ENCODE data around the gene RPS6KA2.
"Not testable (repeated sequence)": the region's sequence is repeated elsewhere in the genome, so short reads cannot be mapped to it uniquely, and the experiment has no call there.

RPS6KA2 gene

GRCh38 chr6:166395778-166396177 is 231.3 kb downstream of the RPS6KA2 start:
- no peak for DNase-seq (ENCODE audit: low read depth in 2 of 2)

GRCh38 chr6:166395351-166395750 is 231.7 kb downstream of the RPS6KA2 start:
- no peak for DNase-seq (ENCODE audit: low read depth in 2 of 2)

- DNase-seq (ENCODE audit: low read depth in 2 of 2) = no peak
These were observed 232.8 kb downstream of the RPS6KA2 start for GRCh38 chr6:166394036-166394892.

- no peak for DNase-seq (ENCODE audit: low read depth in 2 of 2)
These were observed 233.6 kb downstream of the RPS6KA2 start for GRCh38 chr6:166393535-166393823.

- DNase-seq (ENCODE audit: low read depth in 2 of 2) = not testable (repeated sequence)
These were observed 234.1 kb downstream of the RPS6KA2 start for GRCh38 chr6:166392755-166393534.

GRCh38 chr6:166389119-166389518 is 237.9 kb downstream of the RPS6KA2 start:
- no peak for DNase-seq (ENCODE audit: low read depth in 2 of 2)

- no peak for DNase-seq (ENCODE audit: low read depth in 2 of 2)
These were observed 238.6 kb downstream of the RPS6KA2 start for GRCh38 chr6:166388290-166389004.

- DNase-seq (ENCODE audit: low read depth in 2 of 2) = no peak
These were observed 239.3 kb downstream of the RPS6KA2 start for GRCh38 chr6:166387642-166388289.

- DNase-seq (ENCODE audit: low read depth in 2 of 2) = not testable (repeated sequence)
These were observed 240.0 kb downstream of the RPS6KA2 start for GRCh38 chr6:166387098-166387497.

GRCh38 chr6:166386111-166386510 is 240.9 kb downstream of the RPS6KA2 start:
- DNase-seq (ENCODE audit: low read depth in 2 of 2) = no peak

GRCh38 chr6:166383802-166384363 is 243.2 kb downstream of the RPS6KA2 start:
- not testable (repeated sequence) for DNase-seq (ENCODE audit: low read depth in 2 of 2)

GRCh38 chr6:166382933-166383801 is 243.9 kb downstream of the RPS6KA2 start, which contains the start of gene MPC1:
Gene MPC1, minus strand, starts transcription at chr6:166382940. Its CDS starts 64 bp downstream, at chr6:166382876.
- peak; percentile 87 to 88 for DNase-seq (ENCODE audit: low read depth in 2 of 2)

GRCh38 chr6:166382500-166382932 is 244.5 kb downstream of the RPS6KA2 start:
- DNase-seq (ENCODE audit: low read depth in 2 of 2) = no peak

GRCh38 chr6:166381733-166382499 is 245.1 kb downstream of the RPS6KA2 start:
- DNase-seq (ENCODE audit: low read depth in 2 of 2) = no peak

GRCh38 chr6:166381381-166381732 is 245.7 kb downstream of the RPS6KA2 start:
- DNase-seq (ENCODE audit: low read depth in 2 of 2) = no peak

- no peak for DNase-seq (ENCODE audit: low read depth in 2 of 2)
These were observed 247.3 kb downstream of the RPS6KA2 start for GRCh38 chr6:166379800-166380199.

GRCh38 chr6:166379103-166379586 is 247.9 kb downstream of the RPS6KA2 start:
- no peak for DNase-seq (ENCODE audit: low read depth in 2 of 2)

- no peak for DNase-seq (ENCODE audit: low read depth in 2 of 2)
These were observed 249.3 kb downstream of the RPS6KA2 start for GRCh38 chr6:166377721-166378120.

GRCh38 chr6:166375013-166375412 is 252.0 kb downstream of the RPS6KA2 start:
- no peak for DNase-seq (ENCODE audit: low read depth in 2 of 2)
